GM19438 (cell line): ENCODE measurements around the gene SEMA3C.

Source experiments
- ATAC-seq: cut with Tn5 transposase; IDR thresholded peaks from one replicate; pipeline ENCODE4 v1.9.1; 2021; ENCODE audit warnings: low read depth; ENCODE audit not compliant: unreplicated experiment

Gene SEMA3C

DNA sequence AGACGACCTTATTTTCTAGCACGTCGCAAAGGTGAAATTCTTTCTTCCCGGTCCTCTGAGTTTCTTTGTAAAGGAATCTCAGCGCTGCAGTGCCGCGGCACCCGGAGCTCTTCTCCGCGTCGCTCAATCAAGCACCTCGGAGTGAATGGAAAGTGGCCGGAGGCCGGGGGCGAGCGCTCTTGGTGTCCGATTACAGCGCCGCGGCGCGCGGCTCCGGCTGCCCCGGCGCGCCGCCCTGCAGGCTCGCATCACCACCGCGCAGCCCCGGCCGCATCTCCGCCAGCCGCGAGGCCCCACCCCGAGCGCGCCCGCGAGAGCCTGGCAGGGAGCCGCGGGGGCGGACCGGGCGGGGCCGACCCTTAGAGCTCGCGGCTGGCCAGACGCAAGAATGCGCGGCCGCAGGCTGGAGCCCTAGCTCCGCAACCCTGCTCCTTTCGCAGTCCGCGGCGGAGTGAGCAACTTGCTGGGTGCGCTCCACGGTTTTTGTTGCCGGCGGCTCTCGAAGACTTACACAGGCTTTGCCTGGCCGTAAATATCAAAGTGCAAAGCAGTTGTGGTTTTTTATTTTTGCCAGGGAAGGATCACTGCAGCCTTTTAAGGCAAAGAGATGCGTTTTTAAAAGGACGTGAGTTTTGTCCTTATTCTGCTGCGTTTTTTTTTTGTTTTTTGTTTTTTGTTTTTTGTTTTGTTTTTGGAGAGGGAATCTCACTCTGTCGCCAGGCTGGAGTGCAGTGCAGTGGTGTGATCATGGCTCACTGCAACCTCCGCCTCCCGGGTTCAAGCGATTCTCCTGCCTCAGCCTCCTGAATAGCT lies at the start of gene SEMA3C:
Gene SEMA3C (minus strand): TSS at position 143 of the 813 bp plus-strand sequence. CDS start 2,270 bp downstream, outside the sequence.
- ATAC-seq = no peak

DNA sequence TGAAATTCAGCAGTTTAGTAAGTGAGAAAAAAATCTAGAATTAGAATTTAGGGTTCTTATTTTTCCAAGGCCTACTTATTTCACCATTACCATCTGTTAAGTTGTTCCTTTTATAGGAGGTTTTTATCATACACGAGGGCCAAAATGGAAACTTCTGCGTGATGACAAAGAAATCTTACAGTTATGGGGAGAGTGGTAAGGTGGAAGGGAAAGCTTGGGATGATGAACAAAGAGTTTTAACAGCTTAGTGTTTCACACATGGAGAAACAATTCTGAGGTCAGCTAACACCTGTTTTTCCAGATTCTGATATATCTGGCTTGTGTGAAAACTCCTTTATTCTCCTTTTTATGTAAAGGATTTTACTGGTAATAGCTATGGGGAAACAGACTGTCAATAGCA lies 49.8 kb upstream of the SEMA3C start:
- ATAC-seq = no peak

DNA sequence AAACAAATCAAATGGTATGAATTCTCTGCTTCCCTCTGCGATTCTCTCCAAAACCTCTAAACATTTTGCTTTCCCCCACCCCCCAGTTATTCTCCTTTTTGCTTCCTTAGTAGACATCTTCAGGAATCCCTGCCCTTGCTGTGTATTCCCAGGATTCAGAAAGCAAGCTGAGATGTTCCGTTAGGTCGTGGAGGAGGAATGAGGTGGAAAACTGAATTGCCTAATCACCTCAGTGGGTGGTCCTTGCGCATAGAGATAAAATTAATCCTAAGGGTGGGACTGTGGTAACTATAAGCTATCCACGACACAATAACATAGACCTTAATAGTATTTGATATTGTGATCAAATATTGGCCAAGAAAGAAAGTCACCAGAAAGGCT lies 49.1 kb upstream of the SEMA3C start:
- ATAC-seq = no peak

DNA sequence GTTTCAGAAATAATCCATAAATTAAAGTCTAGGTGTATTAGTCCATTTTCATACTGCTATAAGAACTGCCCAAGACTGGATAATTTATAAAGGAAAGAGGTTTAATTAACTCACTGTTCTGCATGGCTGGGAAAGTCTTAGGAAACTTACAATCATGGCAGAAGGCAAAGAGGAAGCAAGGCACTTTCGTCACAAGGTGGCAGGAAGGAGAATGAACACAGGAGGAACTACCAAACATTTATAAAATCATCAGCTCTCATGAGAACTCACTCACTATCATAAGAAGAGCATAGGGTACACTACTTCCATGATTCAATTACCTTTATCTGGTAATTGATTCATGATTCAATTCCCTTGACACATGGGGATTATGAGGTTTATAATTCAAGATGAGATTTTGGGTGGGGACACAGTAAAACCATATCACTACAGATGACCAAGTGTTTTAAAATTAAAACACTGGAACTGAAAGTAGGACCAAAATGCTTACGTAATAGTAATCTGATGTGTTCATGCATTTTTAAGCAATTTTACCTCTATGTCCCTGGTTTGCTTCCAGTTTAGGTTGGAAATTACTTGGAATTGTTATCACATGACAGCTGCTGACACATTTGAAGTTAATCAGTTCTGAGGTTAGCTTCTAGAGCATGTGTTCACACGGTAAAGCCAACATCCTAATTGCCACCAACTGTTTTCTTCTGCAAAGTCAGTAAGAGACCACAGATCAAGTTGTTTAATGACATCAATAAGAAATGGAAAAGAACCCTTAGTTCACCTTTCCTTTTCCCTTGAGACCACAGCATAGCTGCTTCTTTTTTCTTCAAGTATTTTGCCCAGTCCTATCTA lies 48.4 kb upstream of the SEMA3C start:
- ATAC-seq = no peak

DNA sequence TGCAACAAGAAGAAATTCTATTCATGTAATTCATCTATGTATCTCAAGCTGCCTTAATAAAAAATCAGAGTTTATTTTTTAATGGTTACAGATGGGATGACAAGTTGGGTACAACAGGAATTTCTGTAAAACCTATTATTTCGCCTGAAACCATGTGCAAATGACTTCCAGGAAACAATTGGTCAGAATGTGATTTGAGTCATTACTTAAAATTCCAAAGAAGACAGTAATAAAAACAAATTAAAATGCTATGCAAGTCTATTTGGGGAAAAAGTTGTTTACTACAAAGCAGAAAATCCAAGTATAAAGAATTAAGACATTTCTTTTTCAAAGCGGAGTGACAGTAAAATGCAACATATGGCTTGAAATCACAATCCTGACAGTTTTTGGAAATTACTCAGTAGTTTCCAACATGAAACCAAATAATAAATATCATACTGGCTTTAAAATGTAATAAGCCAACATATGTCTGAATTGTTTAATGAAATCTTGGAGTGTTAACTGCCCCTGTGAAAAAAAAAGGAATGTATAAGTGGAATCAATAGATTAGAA lies 41.5 kb upstream of the SEMA3C start:
- no peak for ATAC-seq

DNA sequence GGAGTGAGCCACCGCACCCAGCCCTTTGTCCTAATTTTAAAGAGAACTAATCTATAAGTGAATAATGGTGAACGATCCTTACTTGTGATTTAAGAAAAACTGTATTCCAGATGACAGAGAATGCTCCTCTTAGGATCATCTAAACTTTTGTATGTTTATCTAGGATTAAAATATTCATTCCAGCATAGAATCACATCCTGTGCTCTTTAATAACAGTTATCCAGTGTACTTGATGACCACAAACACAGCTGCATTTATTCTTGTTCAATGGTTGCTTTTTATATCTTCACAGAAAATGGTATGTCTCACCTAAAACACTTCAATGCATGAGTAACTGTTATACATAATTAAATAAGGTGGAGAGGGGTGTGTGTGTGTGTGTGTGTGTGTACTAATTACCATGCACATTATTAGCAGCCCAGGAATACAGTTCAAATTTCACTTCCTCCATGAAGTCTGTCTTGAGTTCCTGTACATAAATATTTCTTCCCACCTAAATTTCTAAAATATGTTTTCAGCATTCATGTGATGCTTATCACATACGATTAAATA lies 38.5 kb upstream of the SEMA3C start:
- ATAC-seq = no peak

DNA sequence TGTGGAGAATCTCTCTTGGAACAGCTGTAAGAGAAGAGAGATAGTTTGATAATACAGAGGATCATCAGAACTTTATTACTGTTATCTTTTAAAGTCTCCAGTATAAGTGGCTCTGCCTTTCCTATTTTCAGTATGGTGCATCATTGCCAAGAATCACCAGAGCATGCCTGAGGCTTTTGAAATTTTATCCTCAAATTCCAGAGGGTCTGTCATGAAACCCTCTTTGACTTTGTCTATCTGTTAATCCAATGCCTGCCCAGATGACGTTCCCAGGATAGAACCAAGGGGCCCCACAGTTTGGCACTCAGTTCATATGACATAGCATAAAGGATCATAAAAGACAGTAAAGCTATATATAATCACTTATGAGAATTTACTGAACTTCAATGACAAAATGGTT lies 35.3 kb upstream of the SEMA3C start:
- ATAC-seq = no peak

DNA sequence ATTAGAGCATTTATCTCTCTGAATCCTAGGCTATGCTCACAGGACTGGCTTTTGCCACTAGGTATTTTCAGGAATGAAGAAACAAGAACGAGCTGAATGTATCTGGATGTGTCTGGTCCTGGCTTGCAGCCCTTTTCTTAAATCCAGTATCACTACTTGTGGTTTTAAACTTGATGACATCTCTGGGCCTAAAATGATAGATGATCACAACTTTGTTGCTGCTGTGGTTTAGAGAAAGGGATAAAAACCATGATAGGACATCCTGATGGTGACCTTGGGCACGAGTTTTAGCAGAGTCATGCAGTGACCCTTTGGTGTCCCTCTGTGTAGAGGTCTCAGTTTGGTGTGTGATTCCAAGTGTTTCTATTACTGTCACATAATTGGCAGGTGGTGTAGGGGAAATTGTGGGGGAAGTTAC lies 31.7 kb upstream of the SEMA3C start:
- ATAC-seq = no peak

DNA sequence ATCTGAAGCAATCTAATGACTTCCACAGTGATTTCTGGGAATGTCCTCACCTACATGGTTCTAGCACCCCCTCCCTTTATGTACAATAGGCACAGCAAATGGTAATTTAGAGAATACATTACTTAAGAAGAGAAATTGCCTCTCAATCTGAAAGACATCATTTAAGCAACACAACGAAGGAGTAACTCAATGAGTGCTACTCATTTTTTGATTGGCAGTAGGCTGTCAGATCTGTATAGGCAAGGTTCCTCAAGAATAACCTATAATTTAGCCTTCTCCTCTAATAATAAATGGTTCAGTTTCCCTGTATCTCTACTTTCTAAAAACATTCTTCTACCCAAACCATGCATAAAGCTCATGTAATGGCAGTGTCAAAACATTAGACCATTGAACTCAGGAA lies 30.6 kb upstream of the SEMA3C start:
- no peak for ATAC-seq

DNA sequence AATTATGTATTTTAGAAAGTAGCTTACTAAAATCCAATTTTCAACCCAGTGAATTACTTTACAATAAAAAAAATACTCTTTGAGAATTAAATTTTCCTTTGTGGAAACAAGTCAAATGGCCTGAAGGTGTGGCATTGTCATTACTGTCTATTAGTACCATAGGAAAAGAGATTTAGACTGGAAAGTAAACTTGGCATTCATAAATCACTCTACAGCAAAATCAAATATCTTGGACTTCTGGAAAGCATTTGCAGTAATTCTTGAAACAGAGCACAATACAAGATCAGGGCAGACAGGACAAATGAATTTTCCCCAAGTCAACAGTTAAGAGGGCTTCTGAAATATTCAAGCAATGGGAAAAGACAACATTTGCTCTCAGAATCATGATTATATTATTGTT lies 28.0 kb upstream of the SEMA3C start:
- no peak for ATAC-seq

DNA sequence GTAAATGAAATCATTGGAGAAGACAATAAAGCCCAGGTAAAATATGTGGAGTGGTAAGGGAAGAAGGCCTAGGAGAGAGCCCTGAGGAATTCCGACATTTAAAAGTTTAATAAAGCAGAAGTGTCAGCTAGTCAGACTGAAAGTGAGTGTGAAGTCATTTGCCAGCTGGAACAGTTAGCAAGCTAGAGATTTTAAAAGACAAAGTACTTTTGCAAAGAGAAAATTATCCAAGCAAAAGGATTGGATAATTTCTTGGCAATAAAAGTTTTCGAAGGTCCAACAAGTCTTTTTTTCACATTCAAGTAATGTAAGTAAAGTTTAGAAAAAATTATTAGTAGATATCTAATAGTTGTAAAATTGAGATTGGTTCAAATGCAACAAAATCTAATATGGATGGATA lies 27.1 kb upstream of the SEMA3C start:
- no peak for ATAC-seq

DNA sequence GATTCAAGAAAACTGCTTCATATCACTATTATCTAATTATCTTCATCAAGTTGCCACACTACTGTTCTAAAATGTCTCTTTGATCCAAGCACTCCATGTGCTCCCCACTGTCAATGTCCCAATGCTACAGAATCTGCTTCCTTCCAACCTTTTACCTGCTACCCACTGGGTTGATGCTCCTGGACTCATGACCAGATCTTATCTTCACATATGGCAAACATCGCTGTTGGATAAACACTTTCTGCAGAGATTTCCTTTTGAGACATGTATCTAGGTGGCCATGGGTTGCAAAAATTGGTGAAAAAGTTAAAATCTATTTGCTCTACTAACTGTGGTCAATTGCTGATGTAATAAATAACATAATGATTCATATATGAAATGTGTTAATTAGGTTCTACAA lies 24.5 kb upstream of the SEMA3C start:
- no peak for ATAC-seq

DNA sequence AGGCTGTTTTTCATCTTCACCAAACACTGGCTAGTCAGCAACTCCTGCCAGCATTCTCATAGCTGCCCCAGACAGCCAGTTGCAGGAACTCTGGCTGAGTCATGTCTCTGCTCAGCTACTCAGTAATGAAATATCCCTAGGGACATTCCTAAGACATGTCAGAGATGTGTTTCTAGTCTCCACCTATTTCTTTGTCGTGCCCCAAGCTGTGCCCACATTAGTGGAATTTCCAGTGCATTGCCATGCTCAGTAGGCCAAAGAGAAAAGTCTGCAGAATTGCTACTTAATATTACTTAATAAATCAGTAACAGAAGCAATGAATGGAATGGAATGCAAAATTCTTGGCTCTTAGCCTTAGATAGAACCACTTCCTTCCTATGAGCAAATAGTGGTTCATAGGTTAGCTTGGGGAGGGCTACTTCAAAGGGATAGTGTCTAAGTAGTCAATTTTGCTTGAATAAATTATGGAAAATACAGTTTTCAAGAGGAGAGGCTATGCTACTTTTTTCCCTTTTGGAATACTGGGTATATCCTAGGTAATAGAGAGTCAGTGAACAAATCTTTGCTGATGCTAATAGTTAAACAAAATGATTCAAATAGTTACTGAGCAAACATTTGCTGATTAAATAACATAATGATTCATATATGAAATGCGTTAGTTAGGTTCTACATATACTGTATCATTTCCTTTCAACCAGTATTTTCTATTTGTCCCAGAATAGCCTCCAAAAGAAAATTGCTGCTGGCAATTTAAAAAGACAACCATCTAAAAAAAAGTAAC lies 23.6 kb upstream of the SEMA3C start:
- no peak for ATAC-seq

DNA sequence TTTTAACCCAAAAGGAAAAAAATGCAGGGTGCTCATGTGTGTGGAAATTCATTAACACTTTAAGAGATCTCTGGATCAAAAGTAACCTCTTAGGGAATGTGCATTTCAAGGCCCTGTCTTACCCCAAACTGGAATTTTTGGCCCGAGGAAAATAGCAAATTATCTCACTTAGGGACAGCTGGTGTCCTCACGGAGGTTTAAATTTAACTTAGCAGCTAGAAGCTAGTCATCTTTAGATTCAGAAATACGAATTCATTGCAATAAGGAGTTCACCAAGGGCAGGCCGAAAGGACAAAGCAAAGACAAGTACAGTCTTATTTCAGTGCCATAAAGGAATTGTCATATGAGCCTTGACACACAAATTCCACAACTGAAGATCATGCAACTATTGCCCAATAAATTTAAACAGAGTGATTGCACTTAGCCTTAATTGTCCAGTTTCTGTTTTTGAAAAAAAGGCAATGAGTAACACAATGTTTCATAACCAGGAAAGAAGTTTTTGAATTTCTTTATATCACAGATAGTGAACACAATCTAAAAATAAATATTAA lies 22.4 kb upstream of the SEMA3C start:
- no peak for ATAC-seq

DNA sequence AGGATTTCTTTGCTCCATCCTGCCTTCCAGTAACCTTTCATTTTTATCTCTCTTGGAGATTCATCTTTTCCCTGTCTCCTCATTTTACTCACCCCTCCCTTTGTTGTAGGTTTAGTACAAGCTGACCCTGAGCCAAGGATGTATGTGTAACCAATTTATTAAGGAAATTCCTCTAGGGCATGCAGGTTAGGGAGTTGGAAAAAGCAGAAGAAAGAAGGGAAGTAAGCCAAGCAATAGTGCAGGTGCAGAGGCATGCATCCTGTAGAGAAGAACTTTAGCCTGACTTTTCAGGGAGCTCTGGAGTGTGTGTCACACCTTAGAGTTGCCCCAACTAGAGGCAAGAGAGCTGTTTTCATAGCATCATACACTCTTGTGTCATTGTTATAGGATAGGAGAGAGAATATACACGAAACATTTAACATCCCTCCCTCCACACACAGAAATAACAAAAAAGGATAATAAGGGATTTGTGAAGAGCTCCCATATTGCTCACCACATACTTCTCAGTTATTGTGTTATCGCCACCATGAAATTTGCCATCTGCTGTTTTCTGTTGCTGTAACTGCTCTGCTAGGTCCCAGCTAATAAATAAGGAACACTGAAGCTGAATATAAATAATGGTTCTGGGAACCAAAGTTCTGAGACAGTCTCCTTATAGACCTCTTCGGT lies 21.8 kb upstream of the SEMA3C start:
- no peak for ATAC-seq

DNA sequence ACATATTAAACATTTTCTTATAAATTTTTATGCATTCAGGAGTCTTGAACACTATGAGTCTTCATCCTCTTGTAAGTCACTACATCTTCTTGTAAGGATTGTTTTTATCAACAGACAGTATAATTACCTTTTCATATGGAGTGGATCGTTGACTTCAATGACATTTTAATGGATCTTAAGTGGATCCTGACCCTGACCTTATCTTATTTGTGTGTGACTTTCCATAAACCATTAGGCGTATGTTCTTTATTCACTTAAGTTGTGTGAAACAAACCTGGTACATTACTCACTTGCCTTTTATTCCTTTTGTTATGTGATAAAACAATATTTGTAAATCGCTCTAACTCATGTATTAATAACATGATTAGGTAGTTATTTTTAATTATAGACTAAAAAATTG lies 18.5 kb upstream of the SEMA3C start:
- ATAC-seq = no peak

DNA sequence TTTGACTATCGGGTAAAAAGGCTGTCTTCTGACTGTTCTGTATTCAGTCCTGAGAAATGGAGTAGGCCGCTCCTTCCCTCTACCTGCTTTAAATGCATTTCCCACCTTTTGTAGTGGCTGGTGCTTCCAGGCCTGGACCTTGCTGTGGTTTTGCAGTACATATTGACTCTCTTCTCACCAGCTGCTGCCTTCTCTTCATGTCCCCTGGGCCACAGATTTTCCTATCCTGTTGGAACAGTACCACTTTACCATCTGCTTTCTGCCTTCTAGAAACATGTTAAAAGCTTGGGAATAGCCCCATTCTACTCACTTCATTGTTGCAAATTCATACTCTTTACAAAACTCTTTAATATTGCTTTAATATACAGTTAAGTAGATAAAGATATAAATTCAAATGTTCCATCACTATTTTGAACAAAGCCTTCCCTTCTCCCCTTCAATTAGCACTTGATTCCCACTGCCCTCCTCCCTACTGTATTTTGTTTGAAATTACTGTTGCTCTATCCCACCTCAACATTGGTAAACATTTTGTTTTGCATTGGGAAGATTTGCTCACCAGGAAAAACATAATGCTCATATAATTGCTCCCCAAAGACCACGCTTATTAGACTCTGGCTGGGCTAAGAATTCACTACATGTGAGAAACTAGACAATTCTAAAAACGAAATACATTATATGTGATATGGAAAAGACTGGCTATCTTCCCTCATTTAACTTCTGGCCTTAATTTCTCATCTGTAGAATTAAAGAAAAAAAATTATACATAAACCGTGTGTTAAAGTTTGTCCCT lies 17.3 kb upstream of the SEMA3C start:
- ATAC-seq = no peak

DNA sequence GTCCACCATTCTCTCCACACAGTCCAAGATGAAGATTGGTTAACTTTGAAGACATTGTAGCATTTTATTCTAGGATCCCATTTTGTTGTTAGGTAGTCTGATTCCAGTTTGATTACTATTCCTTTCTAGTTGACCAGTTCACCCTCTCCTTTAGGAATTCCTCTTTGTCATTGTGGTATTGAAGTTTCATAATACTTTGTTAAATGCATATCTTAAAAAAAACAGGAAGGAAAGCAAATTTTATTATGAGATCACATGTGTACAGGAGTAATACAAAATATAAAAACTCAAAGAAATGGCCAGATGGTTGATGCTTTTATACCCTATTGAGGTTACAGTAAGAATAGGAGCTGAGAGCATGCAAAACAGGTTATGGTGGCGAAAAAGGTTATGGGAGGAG lies 15.5 kb upstream of the SEMA3C start:
- no peak for ATAC-seq

DNA sequence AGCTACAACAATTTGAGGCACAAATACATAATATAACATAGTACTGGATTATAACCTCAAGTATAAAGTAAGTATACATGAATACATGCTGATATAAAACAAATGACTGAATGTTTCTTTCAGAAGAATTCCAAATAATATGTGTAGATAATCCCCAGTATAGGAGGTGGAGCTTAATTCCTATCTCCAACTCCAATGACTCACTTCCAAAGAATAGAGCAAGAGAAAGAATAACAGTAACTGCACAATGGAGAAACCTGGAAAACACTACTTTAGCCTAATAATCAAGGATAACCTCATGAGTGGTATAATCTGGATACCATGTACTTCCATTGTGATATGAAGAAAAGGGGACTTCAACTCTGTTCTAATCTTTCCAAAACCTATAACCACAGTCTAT lies 13.7 kb upstream of the SEMA3C start:
- no peak for ATAC-seq
